Gastroesophageal sphincter (tissue), 3 donors: Measurements from ENCODE around the gene TOMM5.

Source experiments
- POLR2A ChIP-seq, 2 donors: fragments of 450-650 bp; IDR thresholded peaks; one replicate each; pipeline ENCODE4 v1.6.1; 2017; ENCODE audit warnings: antibody characterized with exemption in 2 of 2, mild to moderate bottlenecking in 2 of 2, moderate library complexity in 1 of 2
- TF ChIP-seq, protein P1 (sequence below), 4 experiments: fragments of 200-600 bp in 2 of 4; fragments of 450-650 bp in 2 of 4; sonication (generic) in 1 of 4; IDR thresholded peaks; one replicate each; pipeline ENCODE4 v1.5.1; 2017 to 2019; ENCODE audit warnings: antibody characterized with exemption in 4 of 4, mild to moderate bottlenecking in 2 of 4, moderate library complexity in 2 of 4

DNA sequence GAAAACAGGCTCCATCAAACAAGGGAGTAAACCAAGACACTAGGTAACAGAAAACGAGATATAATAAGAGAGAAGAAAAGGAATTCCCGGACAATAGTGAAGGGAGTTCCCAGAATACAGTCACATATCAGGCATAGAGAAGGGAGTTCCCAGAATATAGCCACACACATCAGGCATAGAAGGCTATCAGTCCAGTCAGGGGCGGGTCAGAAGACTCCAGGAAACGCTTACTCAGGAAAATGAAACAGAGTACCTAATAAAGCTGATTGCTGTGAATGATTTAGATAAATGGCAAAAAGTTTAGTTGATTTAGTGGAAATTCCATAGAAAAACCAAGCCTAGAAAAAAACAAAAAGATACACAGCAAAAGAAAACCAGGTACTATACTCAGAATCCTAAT, 4.9 kb downstream of the TOMM5 start:
- TF ChIP-seq, protein P1, sequence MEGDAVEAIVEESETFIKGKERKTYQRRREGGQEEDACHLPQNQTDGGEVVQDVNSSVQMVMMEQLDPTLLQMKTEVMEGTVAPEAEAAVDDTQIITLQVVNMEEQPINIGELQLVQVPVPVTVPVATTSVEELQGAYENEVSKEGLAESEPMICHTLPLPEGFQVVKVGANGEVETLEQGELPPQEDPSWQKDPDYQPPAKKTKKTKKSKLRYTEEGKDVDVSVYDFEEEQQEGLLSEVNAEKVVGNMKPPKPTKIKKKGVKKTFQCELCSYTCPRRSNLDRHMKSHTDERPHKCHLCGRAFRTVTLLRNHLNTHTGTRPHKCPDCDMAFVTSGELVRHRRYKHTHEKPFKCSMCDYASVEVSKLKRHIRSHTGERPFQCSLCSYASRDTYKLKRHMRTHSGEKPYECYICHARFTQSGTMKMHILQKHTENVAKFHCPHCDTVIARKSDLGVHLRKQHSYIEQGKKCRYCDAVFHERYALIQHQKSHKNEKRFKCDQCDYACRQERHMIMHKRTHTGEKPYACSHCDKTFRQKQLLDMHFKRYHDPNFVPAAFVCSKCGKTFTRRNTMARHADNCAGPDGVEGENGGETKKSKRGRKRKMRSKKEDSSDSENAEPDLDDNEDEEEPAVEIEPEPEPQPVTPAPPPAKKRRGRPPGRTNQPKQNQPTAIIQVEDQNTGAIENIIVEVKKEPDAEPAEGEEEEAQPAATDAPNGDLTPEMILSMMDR (IDR thresholded peaks at IDR 0.05): no peak
- TF ChIP-seq POLR2A (IDR thresholded peaks at IDR 0.05): no peak
